NCI-H345 (cell line): ENCODE data around the gene KCNIP1.

Source experiments
- DNase-seq: peaks from one replicate; lab custom pipeline; 2025; lab: John Stamatoyannopoulos, UW

KCNIP1 gene

DNA sequence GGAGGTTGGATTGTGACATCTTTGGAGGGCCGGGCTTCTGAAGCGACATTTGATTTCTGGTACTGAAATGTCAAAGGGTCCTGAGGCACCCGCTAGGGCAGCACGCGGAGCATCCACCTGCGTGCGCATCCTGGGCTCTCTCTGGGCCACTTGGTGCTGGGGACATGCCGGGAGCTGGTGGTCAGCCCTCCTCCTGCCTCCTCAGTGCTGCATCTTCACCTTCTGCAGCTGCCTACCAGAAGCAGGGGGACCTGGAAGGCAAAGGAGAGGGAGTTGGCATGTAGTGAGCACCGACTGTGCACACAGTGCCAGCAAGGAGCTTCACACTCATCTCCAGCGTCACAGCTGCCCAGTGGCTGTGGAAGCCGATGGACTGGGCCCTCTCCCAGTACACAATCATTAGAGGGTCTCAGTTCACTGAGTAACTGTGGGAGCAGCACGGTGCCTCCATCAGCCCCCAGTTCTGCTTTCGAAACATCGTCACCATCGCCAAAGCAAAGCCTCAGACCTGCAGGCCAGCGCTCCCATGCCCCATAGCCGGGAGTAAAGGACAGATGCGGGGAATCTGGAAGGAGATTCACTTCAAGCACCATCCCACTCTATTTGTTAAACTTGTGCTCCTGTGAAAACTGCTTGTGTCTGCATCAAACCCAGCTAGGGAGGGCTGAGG, 138.4 kb downstream of the KCNIP1 start:
- DNase-seq: no peak

DNA sequence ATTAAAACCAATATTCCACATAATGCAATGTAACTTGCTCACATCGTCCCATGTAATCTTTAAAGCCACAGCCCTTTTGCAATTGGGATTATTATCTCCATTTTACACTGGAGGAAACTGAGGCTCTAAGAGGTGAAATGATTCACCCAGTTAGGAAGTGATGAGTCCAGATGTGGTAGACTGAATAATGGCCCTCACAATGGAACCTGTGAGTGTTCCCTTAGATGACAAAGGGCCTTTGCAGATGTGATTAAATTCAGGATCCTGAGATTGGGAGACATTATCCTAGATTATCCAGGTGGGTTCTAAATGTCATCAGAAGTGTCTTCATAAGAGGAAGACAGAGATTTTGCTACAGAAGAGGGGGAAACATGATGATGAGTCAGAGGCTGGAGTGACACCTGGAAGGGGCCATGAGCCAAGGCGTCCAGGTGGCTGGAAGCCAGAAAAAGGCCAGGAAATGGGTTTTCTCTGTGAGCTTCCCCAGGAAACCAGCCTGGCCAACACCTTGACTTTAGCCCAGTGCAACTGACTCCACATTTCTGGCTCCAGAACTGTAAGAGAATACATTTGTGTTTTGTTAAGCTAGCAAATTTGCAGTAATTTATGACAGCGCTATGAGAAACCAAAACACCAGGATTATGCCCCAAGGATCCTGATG, 139.1 kb downstream of the KCNIP1 start:
- no peak for DNase-seq

DNA sequence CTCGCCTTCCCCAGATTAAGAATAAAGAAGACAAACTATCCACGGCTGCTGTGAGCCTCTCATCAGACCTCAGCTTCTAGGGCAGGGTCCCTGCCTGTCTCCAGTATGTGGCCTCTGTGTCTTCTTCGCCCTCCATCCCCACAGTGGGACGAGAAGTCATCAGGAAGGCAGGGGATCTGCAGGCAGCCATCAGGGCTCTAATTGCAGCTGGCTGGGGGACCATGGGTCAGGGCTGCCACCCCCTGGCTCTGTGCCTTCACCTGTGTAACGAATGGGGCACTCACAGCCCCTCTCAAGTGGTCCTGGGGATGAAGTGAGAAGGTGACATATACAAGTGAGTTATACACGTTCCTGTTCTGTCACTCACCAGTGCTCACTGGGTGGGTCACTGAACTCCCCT, 139.8 kb downstream of the KCNIP1 start:
- DNase-seq: no peak

DNA sequence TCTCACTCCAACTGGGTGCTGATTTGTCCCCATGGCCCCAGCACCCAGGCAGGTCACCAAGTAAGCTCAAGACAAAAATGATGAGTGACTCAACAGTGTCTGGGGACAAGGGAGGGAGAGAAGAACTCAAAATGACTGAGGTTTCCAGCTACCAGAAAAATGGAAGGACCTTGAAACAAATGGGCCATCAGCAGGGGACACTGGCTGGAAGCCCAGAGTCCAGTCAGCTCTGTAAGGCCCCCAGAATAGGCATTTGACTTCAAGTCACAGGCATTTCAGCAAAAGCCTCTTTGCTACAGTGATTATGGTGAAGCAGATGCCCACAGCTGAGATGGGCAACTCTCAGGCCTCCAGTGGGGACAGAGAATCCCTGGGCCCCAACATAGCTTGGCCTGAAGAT, 140.7 kb downstream of the KCNIP1 start:
- no peak for DNase-seq

DNA sequence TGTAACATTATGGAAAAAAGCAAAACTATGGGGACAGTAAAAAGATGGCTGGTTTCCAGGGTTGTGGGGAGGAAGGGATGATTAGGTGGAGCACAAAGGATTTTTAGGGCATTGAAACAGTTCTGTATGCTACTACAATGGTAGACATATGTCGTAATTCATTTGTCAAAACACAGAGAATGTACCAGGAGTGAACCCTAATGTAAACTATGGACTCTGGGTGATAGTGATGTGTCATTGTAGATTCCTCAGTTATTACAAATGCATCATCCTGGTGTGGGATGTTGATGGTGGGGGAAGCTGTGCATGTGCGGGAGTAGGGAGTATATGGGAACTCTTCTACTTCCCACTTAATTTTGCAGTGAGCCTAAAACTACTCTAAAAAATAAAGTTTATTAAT, 144.7 kb downstream of the KCNIP1 start:
- DNase-seq: no peak

DNA sequence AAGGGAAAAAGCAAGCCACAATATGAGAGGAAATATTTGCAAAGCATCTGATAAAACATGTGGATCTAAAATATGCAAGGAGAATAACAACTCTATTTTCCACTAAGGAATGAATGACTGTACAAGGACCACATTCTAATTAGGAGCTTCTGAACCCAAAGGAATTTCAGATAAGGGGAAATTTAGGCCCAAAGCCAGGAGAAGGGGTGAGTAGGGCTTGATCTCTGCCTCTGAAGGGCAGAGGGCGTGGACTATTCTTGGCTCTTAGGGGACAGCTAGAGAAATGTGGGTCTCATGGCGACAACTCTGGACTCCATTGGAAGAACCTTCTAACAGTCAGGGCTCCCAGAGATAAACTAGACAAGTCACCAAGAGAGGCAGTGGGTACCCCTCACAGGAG, 147.0 kb downstream of the KCNIP1 start:
- DNase-seq: no peak

DNA sequence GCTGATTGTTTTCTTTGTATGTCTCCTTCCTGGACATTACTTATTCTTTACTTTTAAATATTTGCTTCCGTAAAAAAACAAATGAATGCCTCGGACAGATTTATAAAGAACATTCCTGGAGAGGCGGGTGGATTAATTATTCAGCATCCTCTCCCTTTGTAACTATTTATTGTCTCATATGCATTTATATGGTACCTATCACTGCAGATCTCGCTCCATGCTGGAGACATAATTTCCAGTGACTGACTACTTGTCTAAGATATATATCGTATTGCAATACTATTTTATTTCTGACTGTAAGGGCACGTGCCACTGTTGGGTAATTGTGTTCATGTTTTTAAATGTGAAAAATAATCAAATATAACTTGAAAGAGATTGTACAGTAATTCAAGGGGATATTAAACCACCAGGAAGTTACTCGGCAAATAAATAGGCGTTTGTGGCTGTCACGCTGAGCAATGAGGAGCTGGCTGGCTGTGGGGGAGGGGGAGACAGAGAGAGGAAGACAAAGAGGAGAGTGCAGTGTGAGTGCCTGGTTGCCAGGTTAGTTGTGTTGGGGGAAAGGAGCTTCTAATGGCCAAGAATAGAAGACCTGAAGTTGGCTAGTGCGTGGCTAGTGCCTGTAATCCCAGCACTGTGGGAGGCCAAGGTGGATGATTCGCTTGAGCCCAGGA, 147.9 kb downstream of the KCNIP1 start:
- DNase-seq: no peak

DNA sequence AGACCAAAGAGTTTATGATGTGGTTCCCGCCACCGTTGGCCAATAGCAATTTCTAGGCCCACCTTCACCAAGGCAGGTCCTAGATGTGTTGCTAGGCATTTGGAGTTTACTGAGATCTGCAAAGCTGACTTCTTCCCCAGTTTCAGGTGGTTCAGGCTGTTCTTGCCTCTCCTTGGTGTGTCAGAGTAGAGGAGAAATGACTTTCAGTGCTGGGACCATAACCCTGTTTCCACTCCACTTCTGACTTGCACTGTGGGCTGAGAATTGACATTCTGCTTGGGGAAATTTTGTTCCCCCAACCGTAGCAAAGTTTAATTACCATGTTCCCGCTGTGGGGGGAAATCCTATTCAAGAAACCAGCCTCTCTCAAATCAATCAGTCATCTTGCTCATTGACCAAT, 151.7 kb downstream of the KCNIP1 start:
- DNase-seq: no peak

DNA sequence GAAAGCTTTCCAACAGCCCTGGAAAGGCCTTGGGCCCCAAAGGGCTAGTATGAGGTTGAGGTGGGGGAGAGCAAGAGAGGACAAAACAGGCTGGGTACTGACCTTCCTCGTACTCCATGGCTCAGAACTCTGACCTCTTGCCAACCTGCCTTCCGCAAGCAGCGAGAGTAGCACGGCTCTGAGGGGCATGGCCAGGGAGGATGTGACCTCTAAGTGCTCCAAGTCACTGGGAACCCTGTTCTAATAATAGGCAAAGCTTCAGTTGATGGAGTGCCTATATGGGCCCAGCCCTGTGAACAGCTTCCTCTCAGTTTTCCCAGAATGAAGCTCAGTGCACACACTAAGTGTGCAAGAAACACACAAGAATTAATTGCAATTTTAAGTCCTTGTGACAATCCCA, 152.1 kb downstream of the KCNIP1 start:
- DNase-seq: no peak

DNA sequence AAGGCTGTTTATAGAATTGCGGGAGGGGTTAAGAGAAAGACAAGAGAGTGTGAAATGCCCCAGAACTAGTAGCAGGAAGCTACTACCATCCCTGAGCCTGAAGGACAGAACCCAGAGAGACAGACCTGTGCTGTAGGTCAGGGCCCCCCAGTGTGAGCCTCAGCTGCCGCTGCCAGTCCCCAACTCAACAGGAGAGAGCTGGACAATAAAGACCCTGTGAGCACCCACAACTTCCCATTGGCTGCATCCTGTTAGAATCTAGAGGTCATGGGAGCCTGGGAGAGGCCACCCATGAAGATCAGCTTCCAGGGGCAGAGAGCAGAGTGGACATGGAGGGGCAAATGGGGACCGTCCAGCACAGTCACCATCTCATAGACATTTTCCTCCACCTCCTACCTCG, 152.5 kb downstream of the KCNIP1 start:
- DNase-seq: no peak

DNA sequence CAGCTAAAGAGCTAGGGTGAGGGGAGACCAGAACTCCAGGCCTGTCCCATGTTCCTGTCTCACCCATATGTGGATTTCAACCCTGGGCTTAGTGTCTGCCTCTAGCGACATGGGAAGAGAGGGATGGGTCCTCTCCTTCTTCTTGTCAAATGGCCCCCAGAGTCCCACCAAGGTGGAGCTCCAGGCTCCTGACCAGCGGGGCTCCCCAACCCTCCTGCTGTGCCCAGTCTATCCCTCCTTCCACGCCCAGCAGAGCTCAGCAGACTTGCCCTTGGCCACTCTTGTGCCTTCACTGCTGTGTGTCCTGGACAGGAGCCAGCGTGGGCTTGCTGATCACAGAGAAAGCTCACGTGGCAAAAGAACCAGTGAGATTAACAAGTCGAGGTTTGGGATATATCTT, 156.7 kb downstream of the KCNIP1 start:
- DNase-seq: no peak

DNA sequence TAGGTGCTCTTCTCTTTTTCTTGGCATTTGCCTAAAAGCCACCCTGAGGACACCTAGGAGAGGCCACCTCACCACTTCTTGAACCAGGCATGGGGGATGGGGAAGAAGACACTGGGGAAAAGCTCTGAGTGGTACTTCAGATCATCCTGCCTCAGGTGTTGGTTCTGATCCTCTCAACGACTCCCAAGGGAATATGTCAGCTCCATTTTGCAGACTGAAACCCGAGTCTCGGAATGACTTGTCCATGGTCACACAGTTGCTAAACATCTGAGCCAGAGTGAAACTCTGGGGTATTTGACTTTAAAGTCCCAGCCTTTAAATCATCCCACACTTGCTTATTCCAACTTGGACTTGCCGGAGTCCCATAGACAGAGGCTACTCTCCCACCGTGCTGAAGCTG, 159.1 kb downstream of the KCNIP1 start:
- DNase-seq: no peak

DNA sequence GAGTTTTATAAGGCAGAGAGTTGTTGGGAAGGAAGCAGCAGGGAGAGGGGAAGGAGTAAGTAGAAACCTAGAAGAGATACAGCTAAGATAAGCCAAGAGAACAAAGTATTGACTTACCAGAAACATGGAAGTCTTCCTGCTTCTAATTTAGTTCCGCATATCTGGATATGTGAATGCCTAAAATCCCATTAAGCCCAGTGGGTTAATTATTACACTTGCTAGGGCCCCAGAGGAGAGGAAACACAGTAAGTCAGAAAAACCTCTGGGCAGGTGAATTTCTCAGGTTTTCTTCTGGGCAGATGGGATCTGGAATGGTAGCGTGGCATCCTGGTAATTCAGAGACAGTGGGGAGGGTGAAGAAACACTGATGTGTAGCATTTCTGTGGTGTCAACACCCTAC, 175.0 kb downstream of the KCNIP1 start:
- no peak for DNase-seq

DNA sequence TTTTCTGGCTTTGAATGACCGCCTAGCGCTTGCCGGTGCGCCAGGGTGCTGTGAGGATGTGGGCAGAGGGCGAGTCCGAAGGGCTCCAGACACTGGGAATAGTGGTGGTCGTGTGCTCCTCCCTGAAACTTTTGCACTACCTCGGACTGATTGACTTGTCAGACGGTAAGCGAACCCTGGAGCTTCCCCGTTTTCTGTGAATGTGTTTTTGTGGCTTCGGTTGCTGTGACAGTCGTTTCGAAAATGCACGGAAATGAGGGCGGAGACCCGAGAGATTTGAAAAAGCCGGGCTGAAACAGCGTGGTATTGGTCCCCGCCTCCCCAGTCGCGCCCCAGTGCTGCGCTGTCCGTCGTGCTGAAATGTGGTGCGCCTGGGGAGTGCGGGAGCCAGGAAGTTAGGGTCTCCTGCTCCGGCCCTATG, 177.2 kb downstream of the KCNIP1 start:
- DNase-seq: no peak

DNA sequence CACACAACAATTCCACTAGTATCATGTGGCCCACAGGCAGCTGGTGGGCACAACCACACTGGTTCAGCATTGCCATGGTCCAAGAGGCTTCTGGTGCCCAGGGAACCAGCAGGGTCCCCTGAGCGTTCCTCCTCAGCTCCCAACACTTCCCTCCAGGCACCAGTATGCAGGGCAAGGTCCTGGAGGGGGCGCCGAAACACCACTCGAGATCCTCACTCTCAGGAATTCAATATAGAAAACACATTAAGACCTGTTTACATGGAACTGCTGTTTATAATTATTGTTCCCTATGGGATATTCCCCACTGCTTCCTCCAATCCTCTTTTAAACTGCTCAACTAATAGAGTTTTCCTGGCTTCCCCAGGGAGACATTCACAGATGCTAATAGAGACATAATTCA, 187.8 kb downstream of the KCNIP1 start:
- no peak for DNase-seq

DNA sequence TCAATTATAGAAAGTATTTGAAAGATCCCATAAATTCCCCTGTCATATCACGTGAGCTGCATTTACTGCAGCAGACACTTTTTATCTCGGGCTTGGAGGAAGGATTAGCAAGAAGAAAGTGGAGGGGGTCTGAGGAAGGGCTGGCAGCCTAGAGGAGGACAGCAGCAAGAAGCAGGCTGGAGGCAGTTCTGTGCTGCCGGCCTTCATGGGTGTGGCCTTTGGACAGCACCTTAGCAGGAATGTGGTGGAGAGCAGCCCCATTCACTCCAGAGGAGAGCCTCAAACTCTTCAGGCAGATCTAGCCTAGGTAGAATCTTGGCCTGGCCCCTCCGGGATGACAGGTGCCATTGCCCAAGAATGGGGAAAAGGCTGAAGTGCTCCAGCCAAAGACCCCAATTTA, 189.9 kb downstream of the KCNIP1 start:
- no peak for DNase-seq

DNA sequence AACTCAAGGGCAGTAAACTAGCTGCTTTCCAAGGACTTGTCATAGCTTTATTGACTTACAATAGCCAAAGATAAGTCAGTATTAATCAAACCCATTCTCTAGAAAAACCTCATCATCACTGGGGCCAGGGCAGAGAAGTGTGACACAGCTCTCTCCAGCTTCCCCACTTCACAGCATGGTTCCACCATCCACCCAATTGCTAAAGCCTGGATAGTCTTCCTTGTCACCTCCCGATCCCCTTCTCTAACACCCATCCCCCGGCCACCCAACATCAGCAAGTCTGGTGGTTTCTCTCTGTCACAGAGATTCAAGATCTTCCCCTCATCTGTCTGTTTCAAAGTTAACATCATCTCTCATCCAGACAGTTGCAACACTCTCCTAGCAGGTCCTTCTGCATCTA, 191.1 kb downstream of the KCNIP1 start:
- DNase-seq: no peak

DNA sequence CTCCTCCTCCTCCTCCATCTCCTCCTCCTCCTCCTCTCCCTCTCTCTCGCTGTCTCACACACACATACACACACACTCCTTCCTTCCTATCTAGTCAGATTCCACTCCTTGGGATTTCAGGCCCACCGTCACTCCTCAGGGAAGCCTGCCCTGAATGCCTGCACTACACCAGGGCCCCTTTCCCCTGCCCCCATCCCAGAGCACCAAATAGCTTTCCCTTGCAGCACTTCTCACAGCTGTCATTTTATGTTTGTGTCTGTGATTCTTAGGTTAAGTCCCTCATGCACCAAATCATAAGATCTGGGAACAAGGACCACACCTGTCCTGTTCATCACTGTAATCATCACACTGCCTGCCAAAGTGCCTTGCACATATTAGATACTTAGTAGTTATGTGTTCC, 193.2 kb downstream of the KCNIP1 start:
- DNase-seq: no peak

DNA sequence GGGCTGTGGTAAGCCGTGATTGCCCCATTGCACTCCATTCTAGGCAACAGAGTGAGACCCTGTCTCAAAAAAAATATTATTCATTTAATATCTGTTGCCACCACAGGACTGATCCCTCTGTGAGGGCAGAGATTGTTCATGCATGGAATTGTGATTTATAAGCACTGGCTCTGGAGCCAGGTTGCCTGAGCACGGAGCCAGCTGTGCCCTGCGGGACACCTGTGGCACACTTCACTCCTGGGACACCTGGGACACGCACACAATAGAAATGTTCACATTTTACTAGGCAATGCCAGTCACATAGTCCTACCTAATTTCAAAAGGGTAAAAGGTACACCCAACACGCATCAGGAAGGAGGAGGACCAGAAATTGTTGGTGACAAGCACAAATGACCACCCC, 196.7 kb downstream of the KCNIP1 start:
- no peak for DNase-seq

DNA sequence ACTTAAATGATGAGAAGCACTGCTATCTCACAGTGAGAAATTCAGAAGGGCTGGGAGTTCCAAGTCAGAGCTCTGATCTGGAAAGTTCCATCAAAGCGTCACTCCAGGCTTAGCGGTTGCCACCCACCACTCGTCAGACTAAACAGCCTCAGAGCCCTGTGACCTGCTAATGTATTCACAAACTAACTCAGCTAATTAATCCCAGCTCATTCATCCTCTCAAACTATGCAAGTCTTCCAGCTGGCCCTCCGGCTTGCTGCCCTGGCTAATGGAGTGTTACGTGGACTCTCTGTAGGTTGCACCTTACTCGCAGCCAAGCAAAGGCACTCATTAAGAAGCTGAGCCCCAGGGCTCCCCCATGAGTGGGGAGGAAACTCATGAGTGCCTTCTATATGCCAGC, 197.5 kb downstream of the KCNIP1 start:
- DNase-seq: peak; percentile 16

DNA sequence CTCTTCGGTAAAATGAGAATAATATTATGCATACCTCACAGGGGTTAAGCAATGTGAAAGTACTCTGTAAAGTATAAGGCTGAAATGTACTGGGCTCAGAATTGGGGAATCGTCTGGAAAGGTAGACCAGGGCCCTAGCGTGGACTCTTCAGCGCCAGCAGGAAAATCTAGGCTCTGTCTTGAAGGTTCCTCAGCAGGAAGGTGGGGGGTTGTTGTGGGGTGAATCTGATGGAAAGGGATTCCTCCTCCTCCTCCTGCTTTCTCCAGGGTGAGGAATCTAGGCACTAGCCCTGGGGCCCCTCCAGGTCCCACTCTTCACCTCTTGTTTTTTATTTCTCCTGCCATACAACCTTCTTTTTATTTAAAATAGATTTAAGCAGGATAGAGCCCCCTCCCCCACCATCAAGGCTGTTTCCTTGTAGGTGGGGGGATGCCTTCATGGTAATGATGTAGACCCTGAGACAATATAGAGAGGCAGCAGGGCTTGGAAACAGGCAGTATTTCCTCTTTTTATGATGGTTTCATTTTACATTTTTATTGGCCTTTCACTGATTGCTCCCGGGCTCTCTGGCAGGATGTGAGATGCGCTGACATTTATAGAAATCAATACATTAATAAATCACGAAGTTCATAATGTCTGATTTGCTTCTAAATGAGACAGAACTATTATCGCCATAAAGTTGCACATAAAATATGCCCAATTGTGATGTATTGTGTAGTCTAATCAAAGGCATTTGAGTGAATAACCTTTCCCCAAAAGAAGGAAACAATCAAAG, 200.8 kb downstream of the KCNIP1 start:
- DNase-seq: no peak

DNA sequence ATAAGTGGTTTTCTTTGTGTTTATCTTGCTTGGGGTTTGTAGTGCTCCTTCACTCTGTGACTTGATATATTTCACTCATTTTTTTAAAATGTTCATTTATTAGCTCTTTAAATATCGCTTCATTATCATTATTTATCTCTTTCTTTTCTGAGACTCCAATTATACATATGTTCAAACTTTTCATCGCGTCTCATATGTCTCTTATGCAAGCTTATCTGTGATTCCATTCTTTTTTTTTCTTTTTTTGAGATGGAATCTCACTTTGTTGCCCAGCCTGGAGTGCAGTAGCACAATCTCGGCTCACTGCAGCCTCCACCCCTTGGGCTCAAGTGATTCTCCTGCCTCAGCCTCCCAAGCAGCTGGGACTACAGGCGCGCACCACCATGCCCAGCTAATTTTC, 205.8 kb downstream of the KCNIP1 start:
- no peak for DNase-seq

DNA sequence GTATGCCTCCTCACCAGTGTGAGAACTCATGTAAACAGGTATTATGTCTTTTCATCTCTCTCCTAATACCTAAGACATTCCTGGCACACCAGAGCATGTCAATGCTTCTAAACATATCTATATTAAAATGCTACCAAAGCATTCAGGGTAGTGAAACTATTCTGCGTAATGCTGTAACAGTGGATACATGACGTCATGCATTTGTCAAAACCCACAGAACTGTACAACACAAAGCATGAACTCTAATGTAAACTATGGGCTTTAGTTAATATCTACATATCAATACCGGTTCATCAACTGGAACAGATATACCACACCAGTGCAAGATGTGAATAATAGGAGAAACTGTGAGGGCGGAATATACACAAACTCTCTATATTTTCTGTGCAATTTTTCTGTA, 207.5 kb downstream of the KCNIP1 start:
- DNase-seq: no peak
